H9 (cell line): ENCODE results near the gene RTN4R. TPM values are rescaled to one million over a fixed set of nuclear protein-coding genes. Genes with fewer than 3 reads are reported as not detected.
"Not testable (repeated sequence)": the region's sequence is repeated elsewhere in the genome, so short reads cannot be mapped to it uniquely, and the experiment has no call there.

Source experiments
- DNase-seq: peaks from one replicate; pipeline ENCODE4 v3.0.0-alpha.2; 2017
- H2AFZ ChIP-seq: one replicate; pipeline ENCODE4 v1.6.1; 2013; ENCODE audit warnings: mild to moderate bottlenecking, low read length, control low read depth, moderate library complexity
- H2AK5ac ChIP-seq: 2 replicates; pipeline ENCODE4 v1.6.1; 2013; ENCODE audit warnings: low read length, control low read depth, mixed read lengths; ENCODE audit not compliant: insufficient read length
- H2BK120ac ChIP-seq: one replicate; pipeline ENCODE4 v1.6.1; 2013; ENCODE audit warnings: low read depth, mild to moderate bottlenecking, low read length, control low read depth, inconsistent platforms; ENCODE audit not compliant: poor library complexity, severe bottlenecking
- H2BK12ac ChIP-seq: 2 replicates; pipeline ENCODE4 v1.6.1; 2013; ENCODE audit warnings: low read length, control low read depth, mixed read lengths, low read depth; ENCODE audit not compliant: insufficient read length
- H2BK15ac ChIP-seq: 2 replicates; pipeline ENCODE4 v1.6.1; 2013; ENCODE audit warnings: low read depth, low read length, control low read depth
- H2BK20ac ChIP-seq: one replicate; pipeline ENCODE4 v1.6.1; 2013; ENCODE audit warnings: low read depth, mild to moderate bottlenecking, low read length, control low read depth, inconsistent platforms; ENCODE audit not compliant: poor library complexity, severe bottlenecking
- H2BK5ac ChIP-seq: 2 replicates; pipeline ENCODE4 v1.6.1; 2013; ENCODE audit warnings: low read length, control low read depth, mixed read lengths; ENCODE audit not compliant: insufficient read length
- H3K14ac ChIP-seq: 2 replicates; pipeline ENCODE4 v1.6.1; 2013; ENCODE audit warnings: low read length, control low read depth; ENCODE audit not compliant: insufficient read depth
- H3K18ac ChIP-seq: 2 replicates; pipeline ENCODE4 v1.6.1; 2013; ENCODE audit warnings: low read depth, mild to moderate bottlenecking, mixed read lengths, low read length, control low read depth; ENCODE audit not compliant: insufficient read length
- H3K23ac ChIP-seq: 2 replicates; pipeline ENCODE4 v1.6.1; 2013; ENCODE audit warnings: low read length, control low read depth, mixed read lengths, low read depth; ENCODE audit not compliant: insufficient read length
- H3K23me2 ChIP-seq: 2 replicates; pipeline ENCODE4 v1.6.1; 2013; ENCODE audit warnings: low read depth, mild to moderate bottlenecking, mixed read lengths, low read length, control low read depth; ENCODE audit not compliant: insufficient read length, poor library complexity, severe bottlenecking
- H3K27ac ChIP-seq: 2 replicates; pipeline ENCODE4 v1.5.1; 2013; ENCODE audit warnings: low read length, control low read depth, mixed read lengths, low read depth; ENCODE audit not compliant: insufficient read length
- H3K27me3 ChIP-seq: 2 replicates; pipeline ENCODE4 v1.6.1; 2013; ENCODE audit warnings: low read length, control low read depth, inconsistent platforms; ENCODE audit not compliant: insufficient read depth
- H3K4ac ChIP-seq: 2 replicates; pipeline ENCODE4 v1.6.1; 2013; ENCODE audit warnings: low read depth, mild to moderate bottlenecking, control low read depth, inconsistent platforms, low read length, moderate library complexity
- H3K4me1 ChIP-seq: 2 replicates; pipeline ENCODE4 v1.6.1; 2013; ENCODE audit warnings: low read length, control low read depth, inconsistent platforms; ENCODE audit not compliant: insufficient read depth
- H3K4me2 ChIP-seq: 2 replicates; pipeline ENCODE4 v1.6.1; 2013; ENCODE audit warnings: low read length, control low read depth, mixed read lengths; ENCODE audit not compliant: insufficient read length, insufficient read depth
- H3K56ac ChIP-seq: 2 replicates; pipeline ENCODE4 v1.6.1; 2013; ENCODE audit warnings: low read depth, mild to moderate bottlenecking, mixed read lengths, low read length, control low read depth; ENCODE audit not compliant: insufficient read length
- H3K79me1 ChIP-seq: 2 replicates; pipeline ENCODE4 v1.6.1; 2013; ENCODE audit warnings: low read depth, mild to moderate bottlenecking, moderate library complexity, low read length, control low read depth, inconsistent platforms; ENCODE audit not compliant: insufficient read depth, poor library complexity, severe bottlenecking
- H3K79me2 ChIP-seq: 2 replicates; pipeline ENCODE4 v1.6.1; 2013; ENCODE audit warnings: low read length, control low read depth, inconsistent platforms; ENCODE audit not compliant: insufficient read depth
- H3K9ac ChIP-seq: 2 replicates; pipeline ENCODE4 v1.6.1; 2013; ENCODE audit warnings: low read length, control low read depth, mixed read lengths; ENCODE audit not compliant: insufficient read length; ENCODE audit errors: extremely low read depth
- H3K9me3 ChIP-seq: one replicate; pipeline ENCODE4 v1.6.1; 2013; ENCODE audit warnings: low read depth, low read length, inconsistent platforms; ENCODE audit not compliant: control insufficient read depth
- H3T11ph ChIP-seq: one replicate; pipeline ENCODE4 v1.6.1; 2013; ENCODE audit warnings: mild to moderate bottlenecking, low read length, control low read depth, inconsistent platforms
- H4K20me1 ChIP-seq: one replicate; pipeline ENCODE4 v1.6.1; 2013; ENCODE audit not compliant: control insufficient read depth, insufficient read length, insufficient read depth
- H4K5ac ChIP-seq: 2 replicates; pipeline ENCODE4 v1.6.1; 2013; ENCODE audit warnings: low read depth, mild to moderate bottlenecking, mixed read lengths, low read length, control low read depth; ENCODE audit not compliant: insufficient read length
- H4K8ac ChIP-seq: replicated peaks from 2 replicates; pipeline ENCODE4 v1.6.1; 2013; ENCODE audit warnings: low read length, control low read depth, mixed read lengths, low read depth; ENCODE audit not compliant: insufficient read length
- H4K91ac ChIP-seq: 2 replicates; pipeline ENCODE4 v1.6.1; 2013; ENCODE audit warnings: low read depth, mild to moderate bottlenecking, moderate library complexity, mixed read lengths, low read length, control low read depth; ENCODE audit not compliant: insufficient read length
- H3K27ac Mint-ChIP-seq, 3 experiments: 2 replicates in 2 of 3; 3 replicates in 1 of 3; pipeline ENCODE4 v1.8.0; 2020 to 2021; ENCODE audit warnings: mixed read lengths in 3 of 3, mild to moderate bottlenecking in 1 of 3, moderate library complexity in 1 of 3
- H3K27me3 Mint-ChIP-seq: 2 replicates; pipeline ENCODE4 v1.8.0; 2021; ENCODE audit warnings: low read depth, mild to moderate bottlenecking, moderate library complexity, mixed read lengths
- H3K36me3 Mint-ChIP-seq, 3 experiments: 2 replicates in 2 of 3; 3 replicates in 1 of 3; pipeline ENCODE4 v1.8.0; 2020 to 2021; ENCODE audit warnings: low read depth in 3 of 3, mixed read lengths in 3 of 3; ENCODE audit not compliant: insufficient read depth in 1 of 3
- H3K4me1 Mint-ChIP-seq, 2 experiments: 2 replicates each; pipeline ENCODE4 v1.8.0; 2020; ENCODE audit warnings: mixed read lengths in 2 of 2
- H3K4me3 Mint-ChIP-seq, 2 experiments: 2 replicates in 1 of 2; 3 replicates in 1 of 2; pipeline ENCODE4 v1.8.0; 2020 to 2021; ENCODE audit warnings: mild to moderate bottlenecking in 2 of 2, mixed read lengths in 2 of 2, moderate library complexity in 1 of 2
- H3K9me3 Mint-ChIP-seq, 2 experiments: 2 replicates in 1 of 2; 3 replicates in 1 of 2; pipeline ENCODE4 v1.8.0; 2020; ENCODE audit warnings: mild to moderate bottlenecking in 2 of 2, mixed read lengths in 2 of 2, moderate library complexity in 1 of 2
- whole genome bisulfite sequencing: extraction: QIAGEN DNeasy Blood & Tissue Kit; methylation state at CpG from one replicate; pipeline ENCODE4 v1.1.7; 2013; ENCODE audit warnings: missing lambda C conversion rate, low lambda C conversion rate, mixed read lengths; ENCODE audit not compliant: insufficient read length; ENCODE audit errors: extremely low coverage; 5-methylcytosine and 5-hydroxymethylcytosine counted together
- total RNA-seq: library from RNA; stranded (reverse); gene quantifications from 2 replicates; pipeline ENCODE4 v1.2.1, GENCODE V29; 2021

Gene RTN4R
- total RNA-seq, 1 experiment from 2014 or later = 19.0 TPM

DNA sequence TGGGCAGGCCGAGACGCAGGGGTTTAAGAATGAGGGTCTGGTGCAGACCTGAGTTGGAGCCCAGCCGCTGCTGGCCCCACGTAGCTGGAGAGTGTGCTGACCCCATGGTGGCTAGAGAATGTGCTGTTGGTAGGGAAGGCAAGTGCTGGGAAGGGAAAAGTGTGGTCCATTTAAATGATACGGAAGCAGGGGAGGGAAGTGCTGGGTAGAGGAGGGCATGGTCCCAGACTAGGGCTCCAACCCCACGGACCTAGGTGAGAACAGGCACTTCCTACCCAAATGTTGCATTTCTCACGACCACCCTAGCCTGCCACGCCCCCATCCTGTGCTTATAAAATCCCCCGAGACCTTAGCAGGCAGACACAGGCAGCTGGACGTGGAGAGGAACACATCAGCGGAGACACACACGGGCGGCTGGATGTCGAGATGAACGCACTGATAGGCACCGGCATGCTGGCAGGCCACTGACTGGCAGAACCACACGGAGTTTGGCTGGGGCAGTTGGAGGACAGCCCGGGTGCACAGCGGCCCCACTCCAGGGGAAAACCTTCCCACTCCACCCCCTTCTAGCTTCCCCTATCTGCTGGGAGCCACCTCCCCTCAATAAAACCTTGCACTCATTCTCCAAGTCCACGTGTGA, 18.8 kb upstream of the RTN4R start:
- H3K4me2 ChIP-seq, H3T11ph ChIP-seq, H4K91ac ChIP-seq, DNase-seq, H3K4me1 ChIP-seq, H2AFZ ChIP-seq, H2BK12ac ChIP-seq, H3K27me3 Mint-ChIP-seq, H2BK5ac ChIP-seq, H3K27ac ChIP-seq, H3K9me3 Mint-ChIP-seq, H3K56ac ChIP-seq, H2BK120ac ChIP-seq, H2AK5ac ChIP-seq, H3K36me3 Mint-ChIP-seq, H3K4me3 Mint-ChIP-seq, H2BK20ac ChIP-seq, H3K23ac ChIP-seq, H3K9ac ChIP-seq, H3K27me3 ChIP-seq, H2BK15ac ChIP-seq, H3K27ac Mint-ChIP-seq, H4K5ac ChIP-seq, H3K79me2 ChIP-seq, H3K4me1 Mint-ChIP-seq, H3K4ac ChIP-seq, H3K79me1 ChIP-seq, H3K14ac ChIP-seq, H3K23me2 ChIP-seq, H3K9me3 ChIP-seq, H4K8ac ChIP-seq, H3K18ac ChIP-seq, H4K20me1 ChIP-seq: not testable (repeated sequence)
- no CpG with 5 or more reads among the region's 20 CpGs for WGBS

DNA sequence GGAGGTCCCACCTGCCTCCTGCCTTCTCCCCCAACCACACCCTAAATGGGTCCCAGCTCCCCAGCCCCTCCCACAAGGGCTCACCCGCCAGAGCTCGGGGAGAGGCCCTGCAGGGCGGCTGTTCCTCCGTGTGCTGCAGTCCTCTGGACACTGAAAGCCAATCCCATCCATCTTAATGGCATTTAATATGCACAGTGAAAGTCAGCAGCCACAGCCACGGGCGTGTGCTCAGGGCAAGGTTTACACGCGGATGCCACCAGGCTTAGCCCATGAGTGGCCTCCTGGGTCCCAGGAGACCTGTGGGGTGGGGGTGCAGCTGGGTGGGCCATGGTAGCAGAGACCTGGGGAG, 18.2 kb upstream of the RTN4R start:
- H2BK120ac ChIP-seq, H4K5ac ChIP-seq: not testable (repeated sequence)

More for the DNA sequence above, 18.2 kb upstream of the RTN4R start:
- not testable (repeated sequence) for H3K4me3 Mint-ChIP-seq, H3K79me2 ChIP-seq, H3K9me3 Mint-ChIP-seq, H3K23me2 ChIP-seq, H3T11ph ChIP-seq, H3K27ac ChIP-seq, H2BK15ac ChIP-seq, H4K8ac ChIP-seq, H3K4ac ChIP-seq, H3K27ac Mint-ChIP-seq, H3K36me3 Mint-ChIP-seq, H3K9ac ChIP-seq, H3K18ac ChIP-seq, H2BK5ac ChIP-seq, H3K14ac ChIP-seq, H4K91ac ChIP-seq, H3K23ac ChIP-seq, H2BK12ac ChIP-seq, H3K4me1 ChIP-seq, H2AFZ ChIP-seq, H3K9me3 ChIP-seq, H3K79me1 ChIP-seq, H4K20me1 ChIP-seq, H2AK5ac ChIP-seq, H3K27me3 Mint-ChIP-seq, H3K4me2 ChIP-seq, H3K27me3 ChIP-seq, H3K56ac ChIP-seq, H2BK20ac ChIP-seq, DNase-seq
- peaks cover 10 to 11% of the 10 kb centered on the region in 2 experiments for H3K4me1 Mint-ChIP-seq
- WGBS = no CpG with 5 or more reads among the region's 8 CpGs
